HUES64 (cell line): ENCODE data around the gene NSFL1C.

Source experiments
- H3K27ac ChIP-seq: 2 replicates; pipeline ENCODE4 v1.7.0; 2013; ENCODE audit warnings: low read depth, low read length, inconsistent platforms
- H3K27me3 ChIP-seq: 2 replicates; pipeline ENCODE4 v1.6.1; 2013; ENCODE audit warnings: mild to moderate bottlenecking, low read length; ENCODE audit not compliant: insufficient read depth
- H3K36me3 ChIP-seq: 2 replicates; pipeline ENCODE4 v1.6.1; 2013; ENCODE audit warnings: mild to moderate bottlenecking, low read length; ENCODE audit not compliant: insufficient read depth
- H3K4me1 ChIP-seq: 2 replicates; pipeline ENCODE4 v1.6.1; 2013; ENCODE audit warnings: mild to moderate bottlenecking, low read length, moderate library complexity; ENCODE audit not compliant: insufficient read depth
- H3K4me3 ChIP-seq: 2 replicates; pipeline ENCODE4 v1.5.1; 2013; ENCODE audit warnings: mild to moderate bottlenecking, low read length, moderate library complexity
- H3K9ac ChIP-seq: 2 replicates; pipeline ENCODE4 v1.6.1; 2013; ENCODE audit warnings: mild to moderate bottlenecking, low read depth, low read length
- H3K9me3 ChIP-seq: 2 replicates; pipeline ENCODE4 v1.6.1; 2013; ENCODE audit warnings: low read depth, low read length; ENCODE audit not compliant: insufficient read depth
- WGBS: fragments of 150-250, 120-280 bp; methylation state at CpG from one replicate; pipeline ENCODE4 v1.1.7; 2013; ENCODE audit warnings: missing lambda C conversion rate; 5-methylcytosine and 5-hydroxymethylcytosine counted together

The NSFL1C gene

DNA sequence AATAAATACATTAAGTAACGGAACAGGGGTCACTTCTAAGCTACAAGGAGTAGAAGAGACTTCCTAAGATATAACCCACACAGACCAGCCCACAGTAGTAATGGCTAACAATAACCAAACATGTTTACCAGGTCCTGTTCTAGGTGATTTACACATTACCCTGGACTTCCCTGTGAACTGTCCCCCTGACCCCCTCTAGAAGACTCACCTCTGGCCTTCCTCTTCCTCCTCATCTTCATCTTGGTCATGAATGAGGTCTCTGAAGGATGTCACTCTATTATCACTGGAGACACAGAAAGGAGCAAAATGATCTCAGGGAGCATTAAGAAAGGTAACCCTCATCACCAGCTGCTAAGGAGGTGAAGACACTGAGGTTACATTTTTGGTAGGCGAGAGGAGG is 8.7 kb downstream of the NSFL1C start:
- no peaks in the 10 kb centered on the region for H3K4me1 ChIP-seq
- no peak overlapping the region for H3K27ac ChIP-seq
- peaks cover 98% of the 10 kb centered on the region for H3K36me3 ChIP-seq
- H3K27me3 ChIP-seq = no peaks in the 10 kb centered on the region
- no peak overlapping the region for H3K9ac ChIP-seq
- H3K4me3 ChIP-seq = no peak overlapping the region
- H3K9me3 ChIP-seq = 0 out of 2 replicates have a peak, but pooled peaks cover 5% of the 10 kb centered on the region
- WGBS = 93% methylated on average over 1 of the region's 2 CpGs

DNA sequence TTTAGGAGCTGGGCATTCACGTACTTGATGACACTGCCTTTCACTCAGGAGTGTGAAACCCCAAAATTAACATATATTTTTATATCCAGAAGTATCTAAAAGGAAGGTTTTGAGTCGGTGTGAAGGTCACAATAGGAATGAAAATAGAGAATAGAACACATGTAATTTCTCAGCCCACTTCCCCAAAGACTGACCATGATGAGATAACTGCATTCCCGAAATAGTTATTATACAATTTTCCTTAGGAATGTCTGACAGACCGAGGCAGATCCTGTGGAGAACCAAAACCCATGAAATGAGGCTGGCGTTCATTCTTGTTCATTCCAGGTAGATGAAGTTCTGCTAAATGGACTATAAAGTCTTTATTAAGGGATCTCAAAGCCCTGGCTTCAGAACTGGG is 10.3 kb downstream of the NSFL1C start:
- H3K36me3 ChIP-seq = peaks cover 100% of the 10 kb centered on the region
- 84% methylated on average over 4 of the region's 5 CpGs for WGBS
- no peak overlapping the region for H3K27ac ChIP-seq
- peaks cover 21% of the 10 kb centered on the region for H3K9me3 ChIP-seq
- H3K9ac ChIP-seq = no peak overlapping the region
- H3K4me1 ChIP-seq = no peaks in the 10 kb centered on the region
- no peak overlapping the region for H3K4me3 ChIP-seq
- no peaks in the 10 kb centered on the region for H3K27me3 ChIP-seq

DNA sequence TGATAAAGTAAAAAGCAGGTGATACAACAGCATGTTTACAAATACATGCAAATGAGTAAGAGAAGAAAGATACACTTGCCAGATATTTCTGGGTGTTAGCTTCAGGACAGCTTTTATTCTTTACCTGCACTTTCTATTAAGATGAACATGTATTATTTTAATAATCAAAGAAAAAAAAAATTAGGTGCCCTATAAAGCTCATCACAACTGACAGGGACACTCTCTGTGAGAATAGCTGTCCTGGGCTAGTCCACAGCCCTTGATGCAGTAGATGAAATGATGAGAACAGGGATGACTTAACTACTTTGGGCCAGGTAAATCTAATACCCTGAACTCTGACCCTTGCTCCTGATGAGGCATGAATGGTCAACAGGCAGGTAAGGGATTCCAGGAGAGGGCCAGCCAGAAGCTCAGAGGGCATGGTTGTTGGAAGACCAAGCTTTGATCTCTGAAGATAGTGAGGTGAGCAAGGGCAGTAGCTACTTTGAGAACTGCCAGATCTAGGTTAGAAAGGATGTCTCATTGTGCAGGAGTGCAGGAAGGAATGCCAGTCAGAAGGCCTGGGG is 15.6 kb downstream of the NSFL1C start:
- no peak overlapping the region for H3K4me3 ChIP-seq
- no peaks in the 10 kb centered on the region for H3K27me3 ChIP-seq
- no peaks in the 10 kb centered on the region for H3K4me1 ChIP-seq
- no peak overlapping the region for H3K9ac ChIP-seq
- peaks cover 100% of the 10 kb centered on the region for H3K36me3 ChIP-seq
- H3K27ac ChIP-seq = no peak overlapping the region
- peaks cover 38% of the 10 kb centered on the region for H3K9me3 ChIP-seq

DNA sequence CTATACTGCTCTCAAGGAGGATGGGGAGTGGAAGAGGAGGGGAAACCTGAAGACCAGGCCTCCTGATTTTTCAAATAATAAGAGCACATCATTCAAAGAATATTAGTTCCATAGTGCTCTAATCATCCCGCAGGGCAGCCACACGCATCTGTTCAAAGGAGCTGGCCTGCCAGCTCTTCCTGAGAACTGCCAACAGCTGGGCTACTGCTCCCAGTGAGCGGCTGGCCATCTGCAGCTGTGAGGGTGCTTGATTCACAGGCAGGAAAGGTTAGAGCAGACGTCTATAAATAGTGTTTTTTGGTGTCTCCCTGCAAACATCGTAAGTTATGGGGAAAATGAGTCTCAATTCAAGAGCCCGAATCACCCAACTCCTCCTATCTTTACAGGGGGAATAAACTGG is 17.3 kb downstream of the NSFL1C start:
- 96% methylated on average over 6 of the region's 6 CpGs for WGBS
- Histone ChIP-seq H3K4me1 (no peaks in the 10 kb centered on the region), H3K27ac (no peak overlapping the region), H3K9ac (no peak overlapping the region), H3K9me3 (peaks cover 38% of the 10 kb centered on the region), H3K27me3 (no peaks in the 10 kb centered on the region), H3K36me3 (peaks cover 100% of the 10 kb centered on the region), H3K4me3 (no peak overlapping the region)

DNA sequence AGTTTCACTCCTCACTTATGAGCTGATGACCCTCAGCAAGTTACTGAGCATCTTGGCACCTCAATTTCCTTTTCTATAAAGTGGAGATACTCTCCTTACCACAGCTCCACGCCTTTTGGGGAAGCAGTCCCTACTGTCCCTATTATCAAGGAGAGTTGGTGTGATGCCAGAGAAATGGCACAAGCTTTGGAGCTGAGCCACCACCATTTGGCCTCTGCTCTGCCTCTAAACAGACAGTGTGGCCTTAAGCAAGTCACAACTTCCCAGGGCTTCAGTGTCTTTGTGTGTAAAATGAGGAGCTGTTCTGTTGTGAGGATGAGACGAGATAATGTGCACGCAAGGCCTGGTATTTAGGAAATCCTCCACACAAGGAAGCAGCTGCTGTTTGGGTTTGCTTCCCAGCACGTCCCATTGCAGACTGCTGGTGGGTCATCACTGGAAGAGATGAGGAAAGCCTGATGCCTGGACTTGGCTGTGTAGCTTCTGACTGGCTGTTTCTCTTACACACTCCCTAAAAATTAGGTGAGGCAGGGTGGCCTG is 18.5 kb downstream of the NSFL1C start:
- Histone ChIP-seq H3K27me3 (no peaks in the 10 kb centered on the region), H3K9ac (no peak overlapping the region), H3K36me3 (peaks cover 99% of the 10 kb centered on the region), H3K4me3 (no peak overlapping the region), H3K9me3 (peaks cover 33% of the 10 kb centered on the region), H3K4me1 (no peaks in the 10 kb centered on the region), H3K27ac (no peak overlapping the region)
- 89% methylated on average over 4 of the region's 4 CpGs for WGBS

DNA sequence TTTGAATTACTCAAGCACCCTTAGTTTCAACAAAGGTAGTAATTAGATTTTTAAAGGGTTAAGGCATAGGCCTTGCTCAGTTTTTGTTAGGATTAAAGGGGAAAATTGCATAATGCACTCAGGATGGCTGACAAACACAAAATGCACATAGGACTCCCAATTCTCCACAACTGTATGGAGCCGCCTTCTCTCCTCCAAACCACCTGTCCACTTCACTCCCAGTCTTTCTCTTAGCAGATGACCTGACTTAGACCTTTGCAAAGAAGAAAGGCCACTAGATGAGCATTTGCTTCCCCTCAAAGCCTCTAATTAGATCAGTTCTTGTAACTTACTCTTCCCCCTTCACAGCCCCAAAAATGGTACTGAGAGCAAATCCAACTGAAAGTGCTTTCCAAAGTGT is 20.1 kb downstream of the NSFL1C start:
- WGBS = 90% methylated on average over 1 of the region's 1 CpG
- Histone ChIP-seq H3K36me3 (peaks cover 98% of the 10 kb centered on the region), H3K27ac (no peak overlapping the region), H3K4me1 (no peaks in the 10 kb centered on the region), H3K9me3 (peaks cover 19% of the 10 kb centered on the region), H3K27me3 (no peaks in the 10 kb centered on the region), H3K4me3 (no peak overlapping the region), H3K9ac (no peak overlapping the region)

DNA sequence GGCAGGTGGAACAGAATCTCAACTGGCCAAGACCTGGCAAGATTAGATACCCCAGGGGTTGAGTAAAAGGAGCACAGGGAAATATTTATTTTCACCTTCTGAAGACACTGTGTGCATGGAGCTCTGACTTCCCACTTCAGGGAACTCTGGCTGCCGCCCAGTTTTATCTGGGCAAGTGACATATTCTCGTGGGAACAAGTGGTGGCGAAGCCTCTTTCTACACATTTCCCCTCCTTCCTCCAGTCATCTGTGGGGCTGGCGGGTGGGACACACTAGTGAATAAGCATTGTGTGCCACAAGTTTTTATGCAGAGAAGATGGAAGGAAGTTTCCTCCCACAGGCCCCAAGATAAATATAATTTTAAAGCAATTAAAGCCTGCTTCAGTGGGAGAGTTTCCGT is 23.6 kb downstream of the NSFL1C start:
- Histone ChIP-seq H3K9ac (no peak overlapping the region), H3K4me1 (no peaks in the 10 kb centered on the region), H3K27me3 (no peaks in the 10 kb centered on the region), H3K9me3 (no peaks in the 10 kb centered on the region), H3K27ac (no peak overlapping the region), H3K36me3 (peaks cover 63% of the 10 kb centered on the region), H3K4me3 (no peak overlapping the region)
- 91% methylated on average over 4 of the region's 5 CpGs for WGBS

DNA sequence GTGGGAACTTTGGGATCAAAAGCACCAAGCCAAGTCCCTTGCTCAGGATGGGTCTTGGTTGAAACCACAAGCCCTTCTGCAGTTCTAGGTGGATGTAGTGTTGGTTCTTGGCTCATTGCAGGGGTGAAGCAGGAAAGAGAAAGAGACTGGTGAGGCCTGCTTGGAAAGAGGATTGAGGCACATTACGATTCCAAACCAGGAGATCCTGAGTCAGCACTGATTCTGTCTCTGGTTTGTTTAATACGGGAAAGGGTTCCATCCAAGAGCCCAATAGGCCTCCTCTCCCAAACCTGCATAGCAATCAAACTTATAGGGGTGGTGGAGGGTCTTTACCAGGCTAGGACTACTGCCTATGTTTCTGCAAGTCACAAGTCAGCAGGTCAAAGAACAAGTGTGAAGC is 24.3 kb downstream of the NSFL1C start:
- Histone ChIP-seq H3K4me1 (no peaks in the 10 kb centered on the region), H3K4me3 (no peak overlapping the region), H3K9ac (no peak overlapping the region), H3K36me3 (peaks cover 55% of the 10 kb centered on the region), H3K9me3 (no peaks in the 10 kb centered on the region), H3K27ac (no peak overlapping the region), H3K27me3 (no peaks in the 10 kb centered on the region)
- WGBS = 93% methylated on average over 2 of the region's 2 CpGs

DNA sequence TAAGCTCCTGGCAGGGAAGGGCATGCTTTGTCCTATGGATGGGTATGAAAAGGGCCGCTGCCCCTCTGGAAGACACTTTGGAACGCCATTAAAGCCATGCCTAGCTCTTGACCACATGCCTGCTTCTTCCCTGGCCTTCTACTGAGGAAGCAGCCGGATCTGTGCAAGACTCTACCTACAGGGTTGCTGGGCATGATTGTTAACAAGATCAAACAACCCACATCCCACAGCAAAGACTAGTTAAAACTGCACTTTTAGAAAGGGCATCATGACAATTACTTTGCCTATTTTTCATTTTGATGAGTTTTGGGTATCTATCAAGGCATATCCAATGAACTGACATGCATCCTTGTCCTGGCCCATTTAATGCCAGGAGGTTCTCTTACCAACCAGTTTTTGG is 25.5 kb downstream of the NSFL1C start:
- H3K27me3 ChIP-seq = no peaks in the 10 kb centered on the region
- no peak overlapping the region for H3K9ac ChIP-seq
- H3K9me3 ChIP-seq = no peaks in the 10 kb centered on the region
- H3K4me1 ChIP-seq = no peaks in the 10 kb centered on the region
- no peak overlapping the region for H3K4me3 ChIP-seq
- H3K27ac ChIP-seq = no peak overlapping the region
- 95% methylated on average over 3 of the region's 3 CpGs for WGBS
- peaks cover 44% of the 10 kb centered on the region for H3K36me3 ChIP-seq

DNA sequence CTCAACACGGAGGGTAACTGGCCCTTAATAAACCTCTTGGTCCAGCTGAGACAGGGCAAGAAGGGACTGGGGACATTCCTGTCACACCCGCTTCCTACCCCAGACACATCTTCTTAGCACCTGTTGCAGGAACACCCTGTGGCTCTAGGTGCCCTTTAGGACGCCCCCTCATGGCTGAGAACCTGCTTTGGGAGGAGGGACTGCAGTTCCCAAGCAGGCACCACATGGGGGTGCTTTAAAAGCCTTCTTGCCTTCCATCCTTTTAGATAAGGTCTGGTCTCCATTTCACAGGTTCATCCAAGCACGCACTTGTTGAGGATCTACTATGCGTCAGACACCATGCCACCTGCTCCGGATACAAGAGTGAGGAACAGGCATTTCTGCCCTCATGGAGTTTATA is 26.6 kb downstream of the NSFL1C start:
- Histone ChIP-seq H3K9ac (no peak overlapping the region), H3K27me3 (no peaks in the 10 kb centered on the region), H3K4me3 (no peak overlapping the region), H3K4me1 (no peaks in the 10 kb centered on the region), H3K9me3 (no peaks in the 10 kb centered on the region), H3K27ac (no peak overlapping the region), H3K36me3 (peaks cover 33% of the 10 kb centered on the region)
- WGBS = 85% methylated on average over 6 of the region's 6 CpGs

DNA sequence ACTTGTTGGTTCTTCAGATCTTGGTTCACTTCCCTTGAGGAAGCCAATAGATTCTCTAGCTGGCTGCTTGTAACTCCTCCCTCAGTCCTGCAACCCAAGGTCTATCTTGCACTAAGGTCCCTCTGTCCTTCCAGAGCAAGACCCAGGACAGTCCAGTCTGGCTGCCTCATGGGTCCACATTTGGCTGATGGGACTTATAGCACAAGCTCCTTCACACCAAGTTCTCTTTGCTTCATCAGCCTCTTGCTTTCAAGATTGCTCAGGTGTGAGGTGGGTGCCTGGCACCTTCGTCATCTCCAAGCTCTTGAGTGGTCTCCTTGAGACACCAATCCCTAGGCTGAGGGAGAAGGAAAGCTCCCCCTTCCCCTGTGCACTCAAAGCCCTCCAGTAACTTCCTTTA is 28.3 kb downstream of the NSFL1C start:
- H3K4me3 ChIP-seq = no peak overlapping the region
- H3K27me3 ChIP-seq = no peaks in the 10 kb centered on the region
- H3K27ac ChIP-seq = no peak overlapping the region
- peaks cover 13% of the 10 kb centered on the region; the same call in 1 of the 2 replicates for H3K9me3 ChIP-seq
- no peaks in the 10 kb centered on the region for H3K4me1 ChIP-seq
- no peak overlapping the region for H3K9ac ChIP-seq
- peaks cover 18% of the 10 kb centered on the region for H3K36me3 ChIP-seq
- 100% methylated on average over 1 of the region's 1 CpG for WGBS
